OCI-LY3 (cell line): ENCODE measurements around the gene OXCT1.
A peak's percentile ranks its signal among the peaks of the same experiment; 100 is the strongest.

ENCODE experiments used
- CTCF ChIP-seq: fragments of 200-600, 300-600 bp; sonication (generic); IDR thresholded peaks from 2 replicates; pipeline ENCODE4 v1.5.1; 2014; ENCODE audit warnings: antibody characterized with exemption, low read length, low read depth
- EZH2phosphoT487 ChIP-seq: fragments of 200-600 bp; shearing (Covaris generic); IDR thresholded peaks from 2 replicates; pipeline ENCODE4 v1.6.1; 2018; ENCODE audit warnings: antibody characterized with exemption, mixed run types, low read depth

- peak; percentile 44 for TF ChIP-seq CTCF
- no peak for TF ChIP-seq EZH2phosphoT487
These were observed 174.2 kb downstream of the OXCT1 start for GRCh38 chr5:41695920-41696582.
